LHCN-M2 (cell line): ENCODE data around the gene PRR12. TPM values are rescaled to one million over a fixed set of nuclear protein-coding genes. Genes with fewer than 3 reads are reported as not detected.

ENCODE experiments used
- DNase-seq: peaks from one replicate; pipeline ENCODE4 v3.0.0-alpha.2; 2012; ENCODE audit warnings: low read depth
- total RNA-seq: library from RNA; depleted of rRNA; stranded (reverse); fragments of >200 nt; gene quantifications from 2 replicates; pipeline ENCODE4 v1.2.3, GENCODE V29; 2014

Gene PRR12
- total RNA-seq, 1 experiment from 2014 or later: 5.5 TPM

- no peak for DNase-seq
These were observed 25.7 kb upstream of the PRR12 start for GRCh38 chr19:49565261-49565660.

- DNase-seq: no peak
These were observed 24.7 kb upstream of the PRR12 start for GRCh38 chr19:49566302-49566701.

GRCh38 chr19:49567861-49568441, 23.0 kb upstream of the PRR12 start:
- no peak for DNase-seq

GRCh38 chr19:49570138-49570856, 20.7 kb upstream of the PRR12 start:
- DNase-seq: peak; percentile 79

GRCh38 chr19:49570997-49571676, 19.8 kb upstream of the PRR12 start:
- DNase-seq: no peak

- no peak for DNase-seq
These were observed 18.0 kb upstream of the PRR12 start for GRCh38 chr19:49573009-49573408.

GRCh38 chr19:49573425-49573824, 17.6 kb upstream of the PRR12 start:
- no peak for DNase-seq

- DNase-seq: peak; percentile 48
These were observed 16.7 kb upstream of the PRR12 start for GRCh38 chr19:49574206-49574755.

- DNase-seq: peak; percentile 7
These were observed 11.8 kb upstream of the PRR12 start for GRCh38 chr19:49579193-49579592.

- no peak for DNase-seq
These were observed 11.1 kb upstream of the PRR12 start for GRCh38 chr19:49579947-49580263.

GRCh38 chr19:49580264-49581006, 10.5 kb upstream of the PRR12 start, which contains the start of gene NOSIP:
TSS of gene NOSIP (minus strand) at chr19:49580556. CDS start at chr19:49560691, 19,865 bp downstream.
- peak; percentile 94 for DNase-seq

GRCh38 chr19:49581007-49581508, 9.9 kb upstream of the PRR12 start, which contains the start of gene PRRG2:
TSS of gene PRRG2 (plus strand) at chr19:49581316. CDS start at chr19:49583220, 1,904 bp downstream.
- DNase-seq: no peak

GRCh38 chr19:49583239-49583638, 7.7 kb upstream of the PRR12 start:
- no peak for DNase-seq

- DNase-seq: no peak
These were observed 6.0 kb upstream of the PRR12 start for GRCh38 chr19:49585023-49585422.

- no peak for DNase-seq
These were observed 3.8 kb upstream of the PRR12 start for GRCh38 chr19:49587227-49587626.

GRCh38 chr19:49588365-49589122, 2.4 kb upstream of the PRR12 start:
- DNase-seq: no peak

- no peak for DNase-seq
These were observed 1.5 kb upstream of the PRR12 start for GRCh38 chr19:49589502-49589905.

GRCh38 chr19:49590071-49590970, 661 bp upstream of the PRR12 start:
- DNase-seq: peak; percentile 96

GRCh38 chr19:49591731-49592485, 926 bp downstream of the PRR12 start:
- DNase-seq: peak; percentile 45
